IPS-NIHi7 (cell line): ENCODE data around the gene CACNA1F.

Experiments used
- DNase-seq: peaks from one replicate; pipeline ENCODE4 v3.0.0; 2012; ENCODE audit warnings: mixed read lengths; ENCODE audit errors: extremely low spot score

CACNA1F gene

DNA sequence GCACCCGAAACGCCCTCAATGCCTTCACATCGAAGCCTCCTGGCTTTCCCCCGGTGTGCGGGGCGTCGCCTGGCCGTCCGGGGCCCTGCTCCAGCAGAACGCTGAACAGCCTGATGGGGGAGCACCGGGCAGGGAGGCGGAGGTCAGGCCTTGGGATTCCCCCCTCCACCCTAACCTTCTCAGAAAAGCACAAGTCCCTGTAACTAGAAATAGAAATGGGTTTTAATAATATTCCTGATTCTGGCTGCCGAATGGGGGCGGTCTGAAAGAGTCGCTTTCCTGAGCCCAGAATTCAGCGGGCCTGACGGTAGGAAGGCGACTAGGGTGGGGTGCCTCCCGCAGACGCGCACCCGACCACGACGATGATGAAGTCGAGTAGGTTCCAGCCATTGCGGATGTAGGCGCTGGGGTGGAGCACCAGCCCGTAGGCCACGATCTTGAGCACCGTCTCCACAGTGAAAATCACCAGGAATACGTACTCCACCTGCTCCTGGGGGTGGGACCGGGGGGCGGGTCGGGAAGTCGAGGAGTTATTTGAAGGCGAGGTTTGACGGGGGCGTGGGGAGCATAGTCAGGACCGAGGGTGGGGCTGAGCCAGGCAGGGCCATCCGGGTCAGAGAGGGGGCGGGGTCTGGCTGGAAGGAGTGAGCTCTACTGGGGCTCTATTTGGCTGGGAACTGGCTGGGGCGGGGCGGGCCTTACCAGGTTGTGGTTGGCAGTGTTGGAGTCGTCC is 2.5 kb downstream of the CACNA1F start:
- peak; percentile 82 for DNase-seq

DNA sequence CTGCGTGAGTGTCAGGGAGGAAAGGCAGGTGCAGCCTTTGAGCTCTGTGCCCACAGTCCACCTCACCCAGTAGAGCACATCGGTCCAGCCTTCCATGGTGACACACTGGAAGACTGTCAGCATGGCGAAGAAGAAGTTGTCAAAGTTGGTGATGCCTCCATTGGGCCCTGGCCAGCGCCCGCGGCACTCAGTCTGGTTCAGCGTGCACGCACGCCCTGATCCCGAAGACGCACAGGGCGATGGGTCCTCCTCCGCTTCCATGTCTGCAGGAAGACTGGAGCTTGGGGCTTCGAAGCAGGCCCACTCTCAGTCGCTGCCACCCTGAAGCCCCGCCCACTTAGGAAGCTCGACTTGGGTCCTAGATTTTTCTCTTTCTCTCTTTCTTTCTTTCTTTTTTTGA is 5.0 kb downstream of the CACNA1F start:
- no peak for DNase-seq

GRCh38 chrX:49227726-49228125 is 5.4 kb downstream of the CACNA1F start:
- DNase-seq, result no peak

GRCh38 chrX:49226946-49227345 is 6.2 kb downstream of the CACNA1F start:
- DNase-seq, result no peak

DNA sequence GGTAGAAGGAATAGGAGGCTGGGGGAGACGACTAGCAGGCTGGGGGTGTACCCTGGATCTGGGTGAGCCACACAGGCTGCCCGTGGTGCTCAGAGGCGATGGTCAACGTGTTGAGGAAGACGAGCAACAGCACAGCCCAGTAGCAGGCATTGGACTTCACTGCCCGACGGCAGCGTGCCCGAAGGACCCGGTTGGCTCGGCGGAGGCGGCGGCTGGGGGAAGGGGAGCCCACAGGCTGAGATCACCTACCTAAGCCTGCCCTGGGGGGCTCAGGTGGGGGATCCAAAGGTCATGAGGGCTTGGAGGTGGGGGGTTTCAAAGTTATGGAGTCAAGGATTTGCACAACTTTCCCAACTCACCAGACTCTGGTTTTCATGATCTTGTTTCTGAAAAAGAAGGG is 7.3 kb downstream of the CACNA1F start:
- DNase-seq, result no peak

- no peak for DNase-seq
These were observed 11.3 kb downstream of the CACNA1F start for GRCh38 chrX:49221868-49222267.

- no peak for DNase-seq
These were observed 13.0 kb downstream of the CACNA1F start for GRCh38 chrX:49220100-49220499.

- DNase-seq, result no peak
These were observed 18.1 kb downstream of the CACNA1F start for GRCh38 chrX:49214996-49215526.

GRCh38 chrX:49214416-49214815 is 18.7 kb downstream of the CACNA1F start:
- DNase-seq, result no peak

GRCh38 chrX:49212861-49213260 is 20.3 kb downstream of the CACNA1F start:
- no peak for DNase-seq

DNA sequence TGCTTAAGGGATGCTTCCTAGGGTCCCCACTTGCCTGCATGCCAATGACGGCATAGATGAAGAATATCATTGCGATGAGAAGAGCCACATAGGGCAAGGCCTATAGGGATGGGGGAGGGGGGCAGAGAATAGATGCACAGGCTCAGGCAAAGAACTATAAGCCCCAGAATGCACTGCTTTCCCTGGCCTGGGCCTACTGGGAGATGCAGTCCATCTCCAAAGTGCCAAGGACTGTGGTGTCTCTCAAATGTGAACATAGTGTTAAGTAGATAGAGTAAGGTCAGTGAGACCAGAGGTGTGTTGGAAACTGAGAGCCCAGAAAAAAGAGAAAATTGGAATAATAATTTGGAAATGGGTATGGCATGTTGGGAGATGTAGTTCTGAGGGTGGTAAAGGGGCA is 20.9 kb downstream of the CACNA1F start:
- no peak for DNase-seq

DNA sequence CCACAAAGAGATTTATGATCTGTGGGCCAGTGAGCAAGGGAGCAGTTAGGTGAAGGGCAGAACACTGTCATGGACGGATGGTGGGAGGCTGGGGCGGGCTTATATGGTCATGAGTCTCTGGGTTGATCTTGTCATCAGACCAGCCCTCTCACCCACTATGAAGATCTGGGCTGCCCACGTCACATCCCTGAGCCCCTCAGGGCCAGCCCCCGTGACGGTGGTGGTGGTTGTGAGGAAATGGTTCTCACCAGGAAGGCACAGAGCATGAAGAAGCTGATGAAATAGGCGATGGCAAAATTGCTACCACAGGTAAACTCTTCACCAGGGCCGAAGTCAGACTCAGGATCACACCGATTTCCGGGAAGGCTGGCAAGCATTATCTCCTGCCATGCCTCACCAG is 22.1 kb downstream of the CACNA1F start:
- DNase-seq, result no peak

DNA sequence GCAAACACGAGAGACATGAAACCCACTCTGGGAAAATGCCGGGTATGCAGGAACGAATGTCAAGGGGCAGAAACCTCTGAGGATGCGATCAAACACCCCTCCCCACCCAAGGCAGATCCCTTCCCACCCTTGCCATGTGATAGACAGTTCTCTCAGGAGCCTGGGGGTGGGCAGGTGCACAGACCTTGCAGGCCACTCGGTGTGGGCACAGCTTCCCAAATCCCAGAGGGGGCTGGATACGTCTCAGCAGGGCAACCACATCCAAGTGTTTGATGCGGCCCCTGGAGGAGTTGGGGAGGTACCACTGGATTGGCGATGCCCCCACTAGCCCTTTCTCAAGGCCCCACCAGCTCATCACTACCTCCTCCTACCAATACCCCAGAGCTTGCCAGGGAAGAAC is 22.7 kb downstream of the CACNA1F start:
- no peak for DNase-seq

DNA sequence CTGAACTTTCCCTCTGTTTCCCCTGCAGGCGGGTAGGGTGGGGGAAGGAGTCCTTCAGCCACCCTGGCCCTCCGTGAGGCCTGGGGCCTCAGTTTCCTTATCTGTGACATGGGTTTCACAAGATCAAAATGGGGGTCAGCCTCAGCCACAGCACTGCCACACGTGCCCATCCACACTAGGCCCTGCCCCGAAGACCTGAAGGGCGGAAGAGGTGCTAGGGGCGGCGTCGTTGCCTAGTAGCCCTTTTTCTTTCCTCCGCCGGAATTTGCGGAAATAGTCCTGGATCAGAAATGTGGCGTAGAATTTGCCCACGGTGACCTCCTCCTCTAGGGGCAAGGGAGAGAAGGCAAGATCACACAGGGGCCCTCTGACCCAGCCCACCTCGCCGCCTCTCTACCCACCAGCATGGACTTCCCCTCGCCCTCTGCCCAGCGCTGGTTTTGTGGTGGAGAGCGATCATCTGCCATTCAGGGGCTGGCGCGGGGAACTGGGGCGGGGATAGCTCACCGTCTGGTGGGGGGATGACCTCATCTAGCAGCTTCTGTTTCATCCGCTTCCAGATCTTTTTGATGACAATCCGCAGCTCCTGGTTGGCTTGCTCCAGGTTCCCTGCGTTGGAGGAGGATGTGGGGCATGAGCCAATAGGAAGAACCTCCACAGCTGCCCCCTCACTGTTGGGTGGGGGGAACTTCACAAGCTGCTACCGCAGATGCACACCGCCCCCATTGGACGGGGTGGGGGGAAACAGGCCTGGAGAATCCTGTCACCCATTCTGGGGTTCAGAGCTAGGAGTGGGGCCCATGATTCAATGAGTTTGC is 23.5 kb downstream of the CACNA1F start:
- peak; percentile 58 for DNase-seq

- no peak for DNase-seq
These were observed 24.7 kb downstream of the CACNA1F start for GRCh38 chrX:49208399-49208798.

GRCh38 chrX:49206543-49206942 is 26.6 kb downstream of the CACNA1F start:
- no peak for DNase-seq

GRCh38 chrX:49205443-49205842 is 27.7 kb downstream of the CACNA1F start:
- DNase-seq, result no peak

GRCh38 chrX:49204709-49205108 is 28.4 kb downstream of the CACNA1F start:
- DNase-seq, result no peak

DNA sequence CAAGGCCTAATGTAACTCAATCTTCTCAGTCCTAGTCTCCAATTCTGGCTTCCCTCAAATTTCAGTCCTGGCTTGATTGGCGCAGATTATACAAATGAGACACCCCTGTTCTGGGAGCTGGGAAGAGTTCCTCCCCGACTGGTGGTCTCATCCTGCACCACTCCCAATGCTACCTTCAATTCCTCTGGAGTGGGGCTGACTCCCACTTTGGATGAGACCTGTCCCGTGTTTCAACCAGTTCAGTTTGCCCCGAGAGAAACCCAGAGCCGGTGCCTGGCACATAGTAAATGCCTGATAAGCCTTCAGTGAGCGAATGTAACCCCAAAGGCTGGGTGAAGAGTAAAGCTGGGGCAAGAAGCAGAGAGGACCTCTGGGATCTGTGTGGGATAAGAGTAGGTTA is 29.1 kb downstream of the CACNA1F start:
- DNase-seq, result no peak

- no peak for DNase-seq
These were observed 29.6 kb downstream of the CACNA1F start for GRCh38 chrX:49203536-49203935.

DNA sequence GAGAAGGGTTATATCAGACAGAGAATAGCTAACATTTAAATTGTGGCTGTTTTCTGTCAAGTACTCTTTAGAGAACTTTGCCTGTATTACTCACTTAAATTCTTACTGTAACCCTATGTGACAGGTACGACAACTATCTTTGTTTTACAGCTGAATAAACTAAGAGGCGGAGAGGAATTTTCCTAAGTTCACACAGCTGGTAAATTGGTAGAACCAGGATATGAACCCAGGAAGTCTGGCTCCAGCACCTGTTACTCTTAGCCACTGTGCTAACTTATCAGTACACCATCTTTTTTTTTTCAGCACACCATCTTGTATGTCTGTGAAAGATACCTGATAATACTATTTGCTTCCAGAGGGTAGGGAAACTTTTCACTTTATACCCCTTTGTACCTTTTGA is 31.1 kb downstream of the CACNA1F start:
- DNase-seq, result no peak

- peak; percentile 87 for DNase-seq
These were observed 33.0 kb downstream of the CACNA1F start, which contains the start of gene SYP for GRCh38 chrX:49199906-49200771. Gene SYP (minus strand): TSS chrX:49200193. CDS start chrX:49200186, 7 bp downstream.
